C4-2B (cell line): ENCODE results near the gene XPO1.

Source experiments
- H3K27ac ChIP-seq: fragments of 450-650 bp; 2 replicates; pipeline ENCODE4 v1.5.1; 2017
- CTCF ChIP-seq: fragments of 450-650 bp; conservative IDR thresholded peaks from 2 replicates; pipeline ENCODE4 v1.5.1; 2017; ENCODE audit warnings: mild to moderate bottlenecking
- ZFX ChIP-seq: fragments of 450-650 bp; IDR thresholded peaks from 2 replicates; pipeline ENCODE4 v1.6.1; 2017

Gene XPO1

GRCh38 chr2:61433606-61434005 is 104.5 kb downstream of the XPO1 start:
- no peak for TF ChIP-seq CTCF
- TF ChIP-seq ZFX = no peak
- no peak overlapping the region for H3K27ac ChIP-seq

GRCh38 chr2:61432990-61433389 is 105.2 kb downstream of the XPO1 start:
- TF ChIP-seq ZFX = no peak
- TF ChIP-seq CTCF = no peak
- H3K27ac ChIP-seq = no peak overlapping the region

GRCh38 chr2:61431345-61431744 is 106.8 kb downstream of the XPO1 start:
- H3K27ac ChIP-seq = no peak overlapping the region
- TF ChIP-seq CTCF (no peak), ZFX (no peak)
